ENCODE results near the gene ADAM12.
A peak's percentile ranks its signal among the peaks of the same experiment; 100 is the strongest.
"Not testable (repeated sequence)": the region's sequence is repeated elsewhere in the genome, so short reads cannot be mapped to it uniquely, and the experiment has no call there.

Gene ADAM12

GRCh38 chr10:125999694-126000093 is 388.6 kb downstream of the ADAM12 start:
- no peak for DNase-seq

- DNase-seq = no peak
These were observed 390.7 kb downstream of the ADAM12 start for GRCh38 chr10:125997586-125997985.

- DNase-seq = no peak
These were observed 392.5 kb downstream of the ADAM12 start for GRCh38 chr10:125995726-125996304.

GRCh38 chr10:125994601-125995000 is 393.7 kb downstream of the ADAM12 start:
- DNase-seq = no peak

- peak; percentile 48 for DNase-seq
These were observed 396.0 kb downstream of the ADAM12 start for GRCh38 chr10:125992254-125992653.

- DNase-seq = no peak
These were observed 396.9 kb downstream of the ADAM12 start for GRCh38 chr10:125991392-125991791.

- DNase-seq = no peak
These were observed 397.3 kb downstream of the ADAM12 start for GRCh38 chr10:125990974-125991373.

GRCh38 chr10:125989791-125990190 is 398.5 kb downstream of the ADAM12 start:
- DNase-seq = no peak

- DNase-seq = no peak
These were observed 402.6 kb downstream of the ADAM12 start for GRCh38 chr10:125985557-125986240.

GRCh38 chr10:125984865-125985495 is 403.3 kb downstream of the ADAM12 start:
- no peak for DNase-seq

GRCh38 chr10:125984346-125984745 is 403.9 kb downstream of the ADAM12 start:
- DNase-seq = no peak

GRCh38 chr10:125983656-125984055 is 404.6 kb downstream of the ADAM12 start:
- no peak for DNase-seq

GRCh38 chr10:125983161-125983560 is 405.1 kb downstream of the ADAM12 start:
- DNase-seq = no peak

GRCh38 chr10:125982260-125982948 is 405.9 kb downstream of the ADAM12 start:
- peak; percentile 34 for DNase-seq

GRCh38 chr10:125980521-125981035 is 407.7 kb downstream of the ADAM12 start:
- no peak for DNase-seq

GRCh38 chr10:125979976-125980375 is 408.3 kb downstream of the ADAM12 start:
- DNase-seq = no peak

GRCh38 chr10:125976960-125977605 is 411.2 kb downstream of the ADAM12 start:
- DNase-seq = no peak

GRCh38 chr10:125970077-125970630 is 418.1 kb downstream of the ADAM12 start:
- not testable (repeated sequence) for DNase-seq

- DNase-seq = no peak
These were observed 420.7 kb downstream of the ADAM12 start for GRCh38 chr10:125967533-125967932.

- DNase-seq = no peak
These were observed 423.7 kb downstream of the ADAM12 start for GRCh38 chr10:125964558-125964957.

Measured in NCI-H2029 (cell line).